CD4-positive, alpha-beta memory T cell (primary cell): Measurements from ENCODE around the gene EIF3F. TPM values are rescaled to one million over a fixed set of nuclear protein-coding genes. Genes with fewer than 3 reads are reported as not detected.
A peak's percentile ranks its signal among the peaks of the same experiment; 100 is the strongest.

Experiments
- CTCF ChIA-PET: fragments of 350-600 bp; sonication (Branson Sonifier 250); formaldehyde crosslinking; loops from one replicate; lab custom pipeline; 2021; ENCODE audit warnings: inconsistent platforms; ENCODE audit not compliant: partially characterized antibody; lab: Charles Lee
- POLR2A ChIA-PET: fragments of 350-600 bp; sonication (Branson Sonifier 250); formaldehyde crosslinking; loops from one replicate; lab custom pipeline; 2021; ENCODE audit not compliant: partially characterized antibody; lab: Charles Lee
- DNase-seq, 5 donors: peaks; one replicate each; pipeline versions ENCODE4 v3.0.0 to v3.0.0-alpha.2; 2020 to 2022; ENCODE audit warnings: mixed read lengths in 1 of 5
- H3K27ac ChIP-seq: one replicate; pipeline ENCODE4 v1.7.0; 2013; ENCODE audit warnings: low read depth, low read length
- H3K27me3 ChIP-seq: 2 replicates; pipeline ENCODE4 v1.7.0; 2013; ENCODE audit warnings: mild to moderate bottlenecking, low read length, moderate library complexity; ENCODE audit not compliant: insufficient read depth
- H3K36me3 ChIP-seq: 2 replicates; pipeline ENCODE4 v1.7.0; 2013; ENCODE audit warnings: mild to moderate bottlenecking, low read length, moderate library complexity; ENCODE audit not compliant: insufficient read depth
- H3K4me1 ChIP-seq: 2 replicates; pipeline ENCODE4 v1.7.0; 2013; ENCODE audit warnings: mild to moderate bottlenecking, low read length, moderate library complexity; ENCODE audit not compliant: insufficient read depth
- H3K4me3 ChIP-seq, 2 donors: one replicate each; pipeline ENCODE4 v1.7.0; 2013; ENCODE audit warnings: low read length in 2 of 2, mild to moderate bottlenecking in 1 of 2
- H3K9me3 ChIP-seq, 2 donors: one replicate each; pipeline ENCODE4 v1.7.0; 2013; ENCODE audit warnings: low read length in 2 of 2, control low read depth in 1 of 2; ENCODE audit not compliant: control insufficient read depth in 1 of 2
- H3K27ac Mint-ChIP-seq, 7 donors: one replicate each; pipeline ENCODE4 v1.8.0; 2020 to 2021; ENCODE audit warnings: mixed read lengths in 7 of 7, mild to moderate bottlenecking in 6 of 7, inconsistent platforms in 3 of 7, moderate library complexity in 3 of 7
- H3K27me3 Mint-ChIP-seq, 2 donors: one replicate each; pipeline ENCODE4 v1.8.0; 2020 to 2021; ENCODE audit warnings: mixed read lengths in 2 of 2
- H3K36me3 Mint-ChIP-seq, 2 donors: one replicate each; pipeline ENCODE4 v1.8.0; 2020 to 2021; ENCODE audit warnings: mixed read lengths in 2 of 2, inconsistent platforms in 1 of 2, mild to moderate bottlenecking in 1 of 2
- H3K4me1 Mint-ChIP-seq, 4 donors: one replicate each; pipeline ENCODE4 v1.8.0; 2020 to 2021; ENCODE audit warnings: mixed read lengths in 4 of 4, mild to moderate bottlenecking in 1 of 4
- H3K4me3 Mint-ChIP-seq, 8 donors: one replicate each; pipeline ENCODE4 v1.8.0; 2020 to 2021; ENCODE audit warnings: mixed read lengths in 8 of 8, mild to moderate bottlenecking in 7 of 8, moderate library complexity in 6 of 8, inconsistent platforms in 3 of 8
- H3K9me3 Mint-ChIP-seq, 8 donors: one replicate each; pipeline ENCODE4 v1.8.0; 2020 to 2021; ENCODE audit warnings: mixed read lengths in 8 of 8, mild to moderate bottlenecking in 5 of 8, inconsistent platforms in 3 of 8, moderate library complexity in 1 of 8
- intact Hi-C: fragments of 100-400 bp; cut with micrococcal nuclease; formaldehyde crosslinking; loops from one replicate; pipeline ENCODE4 v1.15.1; 2023
- polyA plus RNA-seq, 2 donors: library from polyadenylated mRNA; unstranded; fragments of 300-500 nt; fragmentation: Illumina TruSeq; gene quantifications; one replicate each; pipeline ENCODE4 v1.2.3, GENCODE V29; 2021
- total RNA-seq, 2 experiments: library from RNA; stranded (reverse); gene quantifications; one replicate each; pipeline ENCODE4 v1.2.3, GENCODE V29; 2021

The EIF3F gene
- total and polyA plus RNA-seq, 4 experiments from 2014 or later = 317 to 441 (median 360) TPM

DNA sequence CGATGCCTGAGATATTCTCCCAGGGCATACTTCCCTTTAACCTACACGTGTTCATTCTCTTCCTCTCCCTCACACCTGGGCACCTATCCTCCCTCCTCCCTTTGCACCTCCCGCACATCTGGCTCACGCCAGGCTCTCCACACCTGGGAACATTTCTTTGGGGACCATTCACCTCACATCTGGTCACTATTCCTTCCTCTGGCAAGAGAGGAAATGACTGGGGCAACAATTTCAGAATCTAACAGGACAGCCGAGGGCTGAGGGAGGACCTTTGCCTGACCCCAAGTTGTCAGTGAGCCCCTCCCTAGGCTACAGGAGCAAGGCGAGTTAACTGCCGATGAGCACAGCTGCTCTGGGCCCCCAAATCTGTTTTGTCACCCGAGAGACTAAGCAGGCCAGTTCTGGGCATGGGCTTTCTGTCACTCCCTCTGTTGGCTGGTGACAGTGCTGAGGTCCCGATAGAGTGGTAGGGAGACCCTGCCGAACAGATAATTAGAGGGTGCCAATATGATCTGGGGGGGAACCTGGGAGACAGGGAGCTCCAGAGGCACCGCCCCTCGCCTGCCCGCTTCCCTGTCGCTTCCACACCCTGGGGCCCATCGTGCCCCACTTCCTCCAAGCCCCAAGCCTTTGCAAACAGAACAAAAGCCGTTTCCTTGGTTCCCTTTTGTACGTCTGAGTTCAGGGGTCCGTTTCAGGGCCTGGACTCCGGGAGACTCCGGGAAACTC is 45.6 kb downstream of the EIF3F start:
- Mint-ChIP-seq H3K36me3 (no peaks in the 10 kb centered on the region), H3K4me3 (peak overlapping the region; percentile 6 to 81 (median 54)), H3K9me3 (no peaks in the 10 kb centered on the region), H3K27ac (peak overlapping the region in 5 of 7 donors; percentile 64 to 82 (median 74)), H3K4me1 (peaks cover 6 to 12% (median 8%) of the 10 kb centered on the region in 4 donors), H3K27me3 (peaks cover 6 to 23% of the 10 kb centered on the region in 2 donors)
- DNase-seq = no peak
- CTCF ChIA-PET = interaction anchor here (0.6 to 8.0 kb wide), 24 partner anchors 8 to 231 kb away, joined by 3 to 127 read pairs (median 5); partner anchors contain the start of genes EIF3F and LMO1
- Histone ChIP-seq H3K27ac (no peak overlapping the region), H3K4me3 (no peak overlapping the region), H3K9me3 (no peaks in the 10 kb centered on the region), H3K36me3 (no peaks in the 10 kb centered on the region), H3K4me1 (peaks cover 9% of the 10 kb centered on the region), H3K27me3 (no peaks in the 10 kb centered on the region)
- POLR2A ChIA-PET = no interaction called here
- intact Hi-C loops = loop anchor here (1.0 kb wide), 1 partner anchor 67 kb away; no protein-coding TSS in a partner anchor

GRCh38 chr11:8033305-8034105 is 46.4 kb downstream of the EIF3F start:
- Histone ChIP-seq H3K4me3 (no peak overlapping the region), H3K27ac (no peak overlapping the region), H3K27me3 (no peaks in the 10 kb centered on the region), H3K4me1 (peaks cover 9% of the 10 kb centered on the region), H3K9me3 (no peaks in the 10 kb centered on the region), H3K36me3 (no peaks in the 10 kb centered on the region)
- peak overlapping the region in 5 of 7 donors; percentile 7 to 82 (median 72) for H3K27ac Mint-ChIP-seq
- H3K36me3 Mint-ChIP-seq = no peaks in the 10 kb centered on the region
- H3K4me3 Mint-ChIP-seq = peak overlapping the region; percentile 6 to 81 (median 54)
- intact Hi-C loops = loop anchor here (1.0 kb wide), 1 partner anchor 66 kb away; no protein-coding TSS in a partner anchor
- CTCF ChIA-PET = interaction anchor here (0.6 to 8.0 kb wide), 26 partner anchors 8 to 1252 kb away, joined by 3 to 127 read pairs (median 4); partner anchors contain the start of genes EIF3F and LMO1
- no peaks in the 10 kb centered on the region for H3K9me3 Mint-ChIP-seq
- peak in 4 of 5 donors; percentile 42 to 48 (median 46) for DNase-seq
- POLR2A ChIA-PET = no interaction called here
- peaks cover 6 to 23% of the 10 kb centered on the region in 2 donors for H3K27me3 Mint-ChIP-seq
- H3K4me1 Mint-ChIP-seq = peaks cover 8 to 12% (median 9%) of the 10 kb centered on the region in 4 donors

- intact Hi-C loops = no loop called here
- Mint-ChIP-seq H3K4me1 (peaks cover 8 to 12% (median 9%) of the 10 kb centered on the region in 4 donors), H3K27me3 (peaks cover 6 to 23% of the 10 kb centered on the region in 2 donors), H3K36me3 (no peaks in the 10 kb centered on the region), H3K4me3 (no peak overlapping the region), H3K9me3 (no peaks in the 10 kb centered on the region), H3K27ac (no peak overlapping the region)
- DNase-seq = no peak
- Histone ChIP-seq H3K4me1 (peaks cover 9% of the 10 kb centered on the region), H3K27me3 (no peaks in the 10 kb centered on the region), H3K36me3 (no peaks in the 10 kb centered on the region), H3K9me3 (no peaks in the 10 kb centered on the region), H3K4me3 (no peak overlapping the region), H3K27ac (no peak overlapping the region)
- CTCF ChIA-PET = interaction anchor here (1.1 to 8.0 kb wide), 16 partner anchors 10 to 77 kb away, joined by 3 to 127 read pairs (median 7); partner anchors contain the start of gene EIF3F
- POLR2A ChIA-PET = no interaction called here
These were observed 47.0 kb downstream of the EIF3F start for GRCh38 chr11:8034106-8034585.

DNA sequence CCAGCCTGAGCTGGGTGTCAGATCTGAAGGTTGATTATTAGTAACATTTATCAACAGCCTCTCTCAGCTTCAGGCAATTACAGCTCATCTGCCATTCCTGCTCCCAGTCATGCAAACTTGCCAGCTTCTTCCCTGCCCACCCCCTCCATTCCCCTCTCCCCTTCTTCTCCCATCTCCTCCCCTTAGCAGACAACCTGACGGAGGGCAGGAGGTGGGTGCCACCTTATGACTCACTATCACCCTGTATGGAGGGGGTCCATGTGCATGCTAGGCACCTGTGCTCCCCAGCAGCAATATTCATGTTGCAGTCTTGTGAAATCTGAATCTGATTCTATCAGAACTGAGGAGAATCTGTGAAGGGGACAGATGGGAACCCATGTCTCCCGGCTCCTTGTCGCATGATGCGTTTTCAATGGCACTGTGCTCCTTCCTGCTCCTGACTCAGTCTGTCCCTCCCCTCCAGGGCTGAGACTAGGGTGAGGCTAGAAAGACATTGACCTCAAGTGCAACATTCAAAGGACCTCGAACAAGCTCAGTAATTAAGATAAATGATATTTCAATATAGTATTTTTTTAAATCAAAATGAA is 47.6 kb downstream of the EIF3F start:
- Histone ChIP-seq H3K9me3 (no peaks in the 10 kb centered on the region), H3K36me3 (no peaks in the 10 kb centered on the region), H3K27ac (no peak overlapping the region), H3K4me3 (no peak overlapping the region), H3K4me1 (peaks cover 9% of the 10 kb centered on the region), H3K27me3 (no peaks in the 10 kb centered on the region)
- Mint-ChIP-seq H3K27ac (no peak overlapping the region), H3K27me3 (peaks cover 6 to 21% of the 10 kb centered on the region in 2 donors), H3K4me1 (peaks cover 8 to 12% (median 9%) of the 10 kb centered on the region in 4 donors), H3K36me3 (no peaks in the 10 kb centered on the region), H3K9me3 (no peaks in the 10 kb centered on the region), H3K4me3 (no peak overlapping the region)
- intact Hi-C loops = no loop called here
- ChIA-PET POLR2A (no interaction called here), CTCF (interaction anchor here (0.9 to 8.0 kb wide), 10 partner anchors 9 to 64 kb away, joined by 3 to 127 read pairs (median 9); no protein-coding TSS in a partner anchor)
- no peak for DNase-seq

DNA sequence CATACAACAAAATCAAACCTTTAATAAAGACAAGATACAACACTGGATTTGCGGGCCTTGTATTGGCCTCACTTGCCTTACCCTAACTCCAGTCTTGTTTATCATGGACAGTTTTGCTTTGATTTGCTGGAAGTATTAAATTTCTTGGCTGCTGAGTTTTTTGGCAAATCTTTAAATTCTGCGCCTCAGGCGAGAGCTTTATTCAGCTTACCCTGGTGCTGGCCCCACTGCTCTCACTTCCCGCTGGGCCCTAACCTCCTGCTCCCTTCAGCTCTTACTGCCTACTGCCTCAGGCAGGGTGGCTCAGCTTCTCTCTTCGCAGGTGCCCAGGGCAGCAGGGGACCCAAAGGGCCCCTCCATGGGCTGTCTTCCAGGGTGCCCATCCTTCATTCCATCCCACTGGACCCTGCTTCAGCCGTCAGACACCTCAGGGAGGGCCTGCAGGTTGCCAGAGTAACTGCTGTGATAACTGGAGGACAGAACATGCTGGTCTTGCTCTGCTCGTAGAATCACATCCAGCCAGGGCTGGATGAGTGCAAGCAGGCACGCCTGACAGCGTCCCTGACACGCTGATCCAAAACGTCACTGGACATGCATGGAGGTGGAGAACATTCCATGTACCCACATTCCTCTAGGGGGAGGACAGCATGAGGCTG is 48.2 kb downstream of the EIF3F start:
- Histone ChIP-seq H3K4me3 (no peak overlapping the region), H3K27me3 (no peaks in the 10 kb centered on the region), H3K27ac (no peak overlapping the region), H3K36me3 (no peaks in the 10 kb centered on the region), H3K9me3 (no peaks in the 10 kb centered on the region), H3K4me1 (peaks cover 9% of the 10 kb centered on the region)
- POLR2A ChIA-PET = no interaction called here
- Mint-ChIP-seq H3K36me3 (no peaks in the 10 kb centered on the region), H3K9me3 (no peaks in the 10 kb centered on the region), H3K4me3 (no peak overlapping the region), H3K27me3 (peaks cover 6 to 19% of the 10 kb centered on the region in 2 donors), H3K4me1 (peaks cover 8 to 12% (median 9%) of the 10 kb centered on the region in 4 donors), H3K27ac (no peak overlapping the region)
- CTCF ChIA-PET = interaction anchor here (0.9 to 8.0 kb wide), 10 partner anchors 9 to 63 kb away, joined by 3 to 127 read pairs (median 9); no protein-coding TSS in a partner anchor
- no peak for DNase-seq
- intact Hi-C loops = no loop called here

DNA sequence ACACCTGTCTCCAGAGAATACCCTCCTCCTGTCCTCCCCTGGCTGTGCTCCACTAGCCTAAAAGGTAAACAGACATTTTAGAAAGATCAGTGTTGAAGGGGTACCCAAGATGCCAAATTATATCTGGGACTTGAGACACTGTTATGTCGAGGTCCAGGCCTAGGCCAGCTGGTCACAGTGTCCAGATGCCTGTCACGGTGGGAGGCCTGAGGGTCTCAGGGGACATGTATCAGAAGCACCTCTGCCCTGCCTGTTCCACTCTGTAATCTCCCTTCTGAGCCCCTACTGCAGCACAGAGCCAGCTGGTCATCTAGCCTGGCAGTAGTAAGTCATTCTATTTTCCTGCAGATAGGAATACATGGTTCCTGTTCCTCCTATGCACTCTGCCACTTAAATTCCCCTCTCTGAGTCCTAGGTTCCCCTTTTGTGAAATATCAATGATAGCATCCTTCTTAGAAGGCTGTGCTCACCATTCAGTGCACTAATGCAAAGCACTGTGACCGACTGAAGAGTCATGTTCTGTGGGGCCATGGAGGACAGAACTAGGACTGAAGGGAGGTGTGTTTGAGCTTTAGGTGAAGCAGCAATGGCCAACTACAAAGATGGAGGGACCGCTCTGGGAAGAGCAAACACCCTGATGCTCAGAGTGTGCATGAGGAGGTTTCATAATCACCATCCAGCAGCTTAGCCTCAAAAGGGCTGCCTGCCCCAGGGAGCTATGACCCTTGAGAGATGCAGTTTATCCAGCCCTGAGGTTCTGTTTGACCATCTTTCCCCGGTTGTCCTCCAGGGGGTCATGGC is 49.1 kb downstream of the EIF3F start:
- peaks cover 4 to 13% of the 10 kb centered on the region in 2 donors for H3K27me3 Mint-ChIP-seq
- CTCF ChIA-PET = interaction anchor here (1.1 to 2.4 kb wide), 3 partner anchors 27 to 63 kb away, joined by 3 to 13 read pairs (median 3); no protein-coding TSS in a partner anchor

More for the DNA sequence above, 49.1 kb downstream of the EIF3F start:
- Mint-ChIP-seq H3K36me3 (no peaks in the 10 kb centered on the region), H3K4me1 (peaks cover 7 to 12% (median 8%) of the 10 kb centered on the region in 4 donors), H3K9me3 (no peaks in the 10 kb centered on the region), H3K27ac (no peak overlapping the region), H3K4me3 (no peak overlapping the region)
- Histone ChIP-seq H3K4me1 (peaks cover 9% of the 10 kb centered on the region), H3K9me3 (no peaks in the 10 kb centered on the region), H3K27me3 (no peaks in the 10 kb centered on the region), H3K27ac (no peak overlapping the region), H3K4me3 (no peak overlapping the region), H3K36me3 (no peaks in the 10 kb centered on the region)
- POLR2A ChIA-PET = no interaction called here
- no peak for DNase-seq
- intact Hi-C loops = no loop called here
